Glomerular endothelial cell (primary cell): Measurements from ENCODE around the gene CCDC74B. TPM values are rescaled to one million over a fixed set of nuclear protein-coding genes. Genes with fewer than 3 reads are reported as not detected.
"Not testable (repeated sequence)": the region's sequence is repeated elsewhere in the genome, so short reads cannot be mapped to it uniquely, and the experiment has no call there.

ENCODE experiments used
- DNase-seq: peaks from one replicate; pipeline ENCODE4 v3.0.0-alpha.2; 2011; ENCODE audit warnings: low read depth, low spot score; ENCODE audit errors: extremely low read depth
- total RNA-seq: library from RNA; depleted of rRNA; stranded (reverse); fragments of >200 nt; gene quantifications from 2 replicates; pipeline ENCODE4 v1.2.3, GENCODE V29; 2015

The CCDC74B gene
- total RNA-seq, 1 donor from 2014 or later = 2.2 TPM

GRCh38 chr2:130120924-130121323, 24.0 kb downstream of the CCDC74B start:
- not testable (repeated sequence) for DNase-seq

DNA sequence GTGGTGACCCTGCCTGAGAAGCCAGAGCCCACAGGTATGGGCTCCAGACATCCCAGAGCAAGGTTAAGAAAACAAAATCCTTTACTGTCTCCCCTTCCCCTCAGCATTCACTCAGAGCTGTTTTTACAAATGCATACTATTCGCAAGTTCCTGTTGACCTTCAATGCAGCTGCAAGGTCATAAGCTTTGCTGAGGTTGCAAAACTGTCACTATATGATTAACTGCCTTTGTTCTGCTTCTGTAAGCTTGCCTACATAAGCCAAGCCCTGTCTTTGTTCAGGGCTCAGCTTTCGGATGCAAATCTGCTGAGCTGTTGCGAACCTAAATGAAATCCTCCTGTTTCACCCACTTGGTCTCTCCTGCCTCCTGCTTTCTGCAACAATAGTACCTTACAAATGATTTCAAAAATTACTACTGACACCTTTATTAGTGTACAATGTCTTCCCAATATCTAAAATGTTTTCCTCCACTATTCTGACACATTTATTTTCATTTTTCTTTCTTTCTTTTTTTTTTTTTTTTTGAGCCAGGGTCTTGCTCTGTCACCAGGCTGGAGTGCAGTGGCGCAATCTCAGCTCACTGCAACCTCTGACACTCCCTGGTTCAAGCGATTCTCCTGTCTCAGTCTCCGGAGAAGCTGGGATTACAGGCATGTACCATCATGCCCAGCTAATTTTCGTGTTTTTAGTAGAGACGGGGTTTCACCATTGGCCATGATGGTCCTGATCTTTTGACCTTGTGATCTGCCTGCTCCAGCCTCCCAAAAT, 42.1 kb downstream of the CCDC74B start:
- DNase-seq = not testable (repeated sequence)

Other genes starting within 250 kb of the CCDC74B start
- gene RAB6C, start 165.4 kb downstream of the CCDC74B start, total RNA-seq = not detected in 2 replicates
- gene POTEF, start 15.9 kb downstream of the CCDC74B start, total RNA-seq = 0.06 TPM in 1 of 2 replicates, not detected in the other
- gene SMPD4, start 36.5 kb upstream of the CCDC74B start, total RNA-seq = 38.2 and 64.9 TPM in 2 replicates
- 194 and 215 TPM in 2 replicates for gene MZT2B, start 37.1 kb upstream of the CCDC74B start, total RNA-seq
- not detected in 2 replicates for gene TUBA3E, start 53.3 kb upstream of the CCDC74B start, total RNA-seq
- 63.6 and 80.6 TPM in 2 replicates for gene IMP4, start 197.8 kb upstream of the CCDC74B start, total RNA-seq
- gene PTPN18, start 210.9 kb upstream of the CCDC74B start, total RNA-seq = 19.6 and 26.0 TPM in 2 replicates